HG02610 (cell line): Measurements from ENCODE around the gene EFNA3.
A peak's percentile ranks its signal among the peaks of the same experiment; 100 is the strongest.

Source experiments
- ATAC-seq: cut with Tn5 transposase; IDR thresholded peaks from one replicate; pipeline ENCODE4 v1.9.1; 2021; ENCODE audit warnings: mild to moderate bottlenecking, moderate library complexity; ENCODE audit not compliant: unreplicated experiment

The EFNA3 gene

GRCh38 chr1:155066777-155067176 is 11.9 kb upstream of the EFNA3 start:
- no peak for ATAC-seq

- no peak for ATAC-seq
These were observed 10.0 kb upstream of the EFNA3 start for GRCh38 chr1:155068599-155068998.

- ATAC-seq = no peak
These were observed 9.0 kb upstream of the EFNA3 start for GRCh38 chr1:155069551-155070157.

GRCh38 chr1:155070158-155070621 is 8.4 kb upstream of the EFNA3 start:
- no peak for ATAC-seq

- ATAC-seq = peak; percentile 76
These were observed 7.7 kb upstream of the EFNA3 start for GRCh38 chr1:155070721-155071569.

- ATAC-seq = no peak
These were observed 6.9 kb upstream of the EFNA3 start for GRCh38 chr1:155071701-155072100.

- no peak for ATAC-seq
These were observed 5.9 kb upstream of the EFNA3 start for GRCh38 chr1:155072531-155073289.

GRCh38 chr1:155073377-155074242 is 5.0 kb upstream of the EFNA3 start:
- ATAC-seq = no peak

GRCh38 chr1:155075535-155075934 is 3.1 kb upstream of the EFNA3 start:
- no peak for ATAC-seq

- ATAC-seq = no peak
These were observed 2.3 kb upstream of the EFNA3 start for GRCh38 chr1:155076371-155076770.

- ATAC-seq = no peak
These were observed 1.3 kb upstream of the EFNA3 start for GRCh38 chr1:155077346-155077745.

- ATAC-seq = no peak
These were observed 735 bp upstream of the EFNA3 start for GRCh38 chr1:155077758-155078445.

- ATAC-seq = no peak
These were observed 511 bp downstream of the EFNA3 start for GRCh38 chr1:155079210-155079486.

- ATAC-seq = no peak
These were observed 1.1 kb downstream of the EFNA3 start for GRCh38 chr1:155079487-155080311.

- ATAC-seq = no peak
These were observed 1.9 kb downstream of the EFNA3 start for GRCh38 chr1:155080312-155081228.

GRCh38 chr1:155081472-155082300 is 3.0 kb downstream of the EFNA3 start:
- no peak for ATAC-seq

- ATAC-seq = no peak
These were observed 3.8 kb downstream of the EFNA3 start for GRCh38 chr1:155082301-155083051.
